Kidney glomerular epithelial cell (primary cell): ENCODE results near the gene MPDZ.
"Not testable (repeated sequence)": the region's sequence is repeated elsewhere in the genome, so short reads cannot be mapped to it uniquely, and the experiment has no call there.

Experiments
- DNase-seq: peaks from one replicate; lab custom pipeline; 2025; lab: John Stamatoyannopoulos, UW

Gene MPDZ

GRCh38 chr9:13267743-13268142, 11.7 kb downstream of the MPDZ start:
- DNase-seq = peak; percentile 53

GRCh38 chr9:13266167-13266566, 13.3 kb downstream of the MPDZ start:
- no peak for DNase-seq

GRCh38 chr9:13264788-13265187, 14.7 kb downstream of the MPDZ start:
- no peak for DNase-seq

GRCh38 chr9:13263511-13263910, 16.0 kb downstream of the MPDZ start:
- DNase-seq = no peak

GRCh38 chr9:13252852-13253251, 26.6 kb downstream of the MPDZ start:
- no peak for DNase-seq

- DNase-seq = no peak
Measured at GRCh38 chr9:13244181-13244580, 35.3 kb downstream of the MPDZ start.

- no peak for DNase-seq
Measured at GRCh38 chr9:13241283-13241682, 38.2 kb downstream of the MPDZ start.

- no peak for DNase-seq
Measured at GRCh38 chr9:13239660-13240059, 39.8 kb downstream of the MPDZ start.

GRCh38 chr9:13239208-13239607, 40.3 kb downstream of the MPDZ start:
- DNase-seq = no peak

GRCh38 chr9:13234932-13235331, 44.6 kb downstream of the MPDZ start:
- no peak for DNase-seq

GRCh38 chr9:13228431-13228830, 51.1 kb downstream of the MPDZ start:
- no peak for DNase-seq

- DNase-seq = no peak
Measured at GRCh38 chr9:13224366-13224765, 55.1 kb downstream of the MPDZ start.

GRCh38 chr9:13222733-13223132, 56.8 kb downstream of the MPDZ start:
- DNase-seq = not testable (repeated sequence)

- no peak for DNase-seq
Measured at GRCh38 chr9:13221741-13222140, 57.8 kb downstream of the MPDZ start.

GRCh38 chr9:13220837-13221236, 58.7 kb downstream of the MPDZ start:
- no peak for DNase-seq

- no peak for DNase-seq
Measured at GRCh38 chr9:13215791-13216554, 63.5 kb downstream of the MPDZ start.

- no peak for DNase-seq
Measured at GRCh38 chr9:13213998-13214397, 65.5 kb downstream of the MPDZ start.

- no peak for DNase-seq
Measured at GRCh38 chr9:13213337-13213736, 66.2 kb downstream of the MPDZ start.

GRCh38 chr9:13210306-13210705, 69.2 kb downstream of the MPDZ start:
- DNase-seq = no peak

GRCh38 chr9:13209498-13209897, 70.0 kb downstream of the MPDZ start:
- DNase-seq = no peak

GRCh38 chr9:13205824-13206223, 73.7 kb downstream of the MPDZ start:
- DNase-seq = no peak

- no peak for DNase-seq
Measured at GRCh38 chr9:13190040-13190439, 89.5 kb downstream of the MPDZ start.

GRCh38 chr9:13189362-13189761, 90.1 kb downstream of the MPDZ start:
- no peak for DNase-seq

GRCh38 chr9:13186774-13187173, 92.7 kb downstream of the MPDZ start:
- DNase-seq = no peak
